Lung (tissue), 4 donors: ENCODE data around the gene GP9. TPM values are rescaled to one million over a fixed set of nuclear protein-coding genes. Genes with fewer than 3 reads are reported as not detected.

ENCODE experiments used
- polyA plus RNA-seq, 2 donors: library from polyadenylated mRNA; stranded (reverse); fragments of 200-250 nt; gene quantifications; one replicate each; pipeline ENCODE4 v1.2.1, GENCODE V29; 2013
- total RNA-seq, 2 donors: library from RNA; depleted of rRNA in 1 of 2; stranded (reverse); fragments of >200 nt in 1 of 2; gene quantifications; one replicate each; pipeline ENCODE4 v1.2.1, GENCODE V29; 2014 to 2021
- donor health status: Bipolar disorder and iron deficiency.
- donor health status: healthy.
- donor health status: DM: yes; HTN: yes; CAD: no.

The GP9 gene
- total and polyA plus RNA-seq, 4 donors: 0.40 to 6.2 (median 2.2) TPM

Other genes starting within 250 kb of the GP9 start
- gene ACAD9, start 181.2 kb upstream of the GP9 start, total RNA-seq: 10 to 100 TPM; 51.5 to 59.3 TPM
- 10 to 100 TPM; 24.9 to 26.1 TPM for gene ACAD9, start 181.2 kb upstream of the GP9 start, polyA plus RNA-seq
- 1 to 10 TPM; 4.1 to 4.9 TPM for gene CFAP92, start 66.7 kb upstream of the GP9 start, total RNA-seq
- 1 to 10 TPM; 1.2 to 1.3 TPM for gene CFAP92, start 66.7 kb upstream of the GP9 start, polyA plus RNA-seq
- gene EFCC1, start 59.5 kb upstream of the GP9 start, total RNA-seq: 1 to 10 TPM; 5.2 to 7.4 TPM
- 10 to 100 TPM in 1 of 2 donors, 1 to 10 TPM in 1; 3.2 to 10.0 TPM for gene EFCC1, start 59.5 kb upstream of the GP9 start, polyA plus RNA-seq
- 10 to 100 TPM in 1 of 2 donors, 1 to 10 TPM in 1; 9.4 to 32.6 TPM for gene RAB43, start 61.0 kb downstream of the GP9 start, total RNA-seq
- gene RAB43, start 61.0 kb downstream of the GP9 start, polyA plus RNA-seq: 10 to 100 TPM; 18.6 to 22.0 TPM
- gene ISY1, start 100.3 kb downstream of the GP9 start, total RNA-seq: 10 to 100 TPM; 24.5 to 28.4 TPM
- gene ISY1, start 100.3 kb downstream of the GP9 start, polyA plus RNA-seq: 10 to 100 TPM; 23.1 to 39.6 TPM
- gene CNBP, start 123.1 kb downstream of the GP9 start, total RNA-seq: 100 to 1,000 TPM; 292 to 390 TPM
- gene CNBP, start 123.1 kb downstream of the GP9 start, polyA plus RNA-seq: 100 to 1,000 TPM; 324 to 330 TPM
- gene COPG1, start 188.8 kb downstream of the GP9 start, total RNA-seq: 100 to 1,000 TPM; 163 to 234 TPM
- 100 to 1,000 TPM; 126 to 129 TPM for gene COPG1, start 188.8 kb downstream of the GP9 start, polyA plus RNA-seq
- gene HMCES, start 218.1 kb downstream of the GP9 start, total RNA-seq: 10 to 100 TPM; 33.7 to 35.6 TPM
- gene HMCES, start 218.1 kb downstream of the GP9 start, polyA plus RNA-seq: 10 to 100 TPM; 23.2 to 36.6 TPM